Measurements from ENCODE around the gene GNGT2.

DNA sequence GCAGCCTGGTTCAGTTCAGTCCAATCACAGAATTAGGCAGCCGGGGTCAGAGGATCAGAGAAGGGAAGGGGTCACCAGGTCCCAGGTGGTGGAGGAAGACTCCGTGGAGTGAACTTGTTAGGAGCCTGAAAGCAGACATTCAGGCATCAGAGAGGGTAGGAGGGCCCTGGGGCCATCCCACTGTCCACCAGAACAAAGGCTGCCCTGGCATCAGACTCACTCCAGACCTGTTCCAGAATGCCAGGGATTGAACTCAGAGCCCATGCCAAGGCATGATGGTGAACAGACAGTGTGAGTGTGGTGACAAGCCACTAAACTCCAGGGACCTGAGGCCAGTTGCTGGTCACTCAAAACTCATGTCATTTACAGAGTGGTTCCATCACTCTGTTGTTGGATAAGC lies 40.2 kb downstream of the GNGT2 start:
- TF ChIP-seq EZH2phosphoT487 (IDR thresholded peaks at IDR 0.05; ENCODE audit: low read length) (no peak), CTCF (IDR thresholded peaks at IDR 0.05; ENCODE audit: low read length) (no peak)
